Body of pancreas (tissue), 4 donors: ENCODE results near the gene NOL3. TPM values are rescaled to one million over a fixed set of nuclear protein-coding genes. Genes with fewer than 3 reads are reported as not detected.

Experiments used
- ATAC-seq: fragments of 150-250 bp; one replicate; pipeline ENCODE4 v1.9.1; 2016
- DNase-seq, 4 donors: peaks; one replicate each; pipeline ENCODE4 v3.0.0-alpha.2; 2019
- H3K27ac ChIP-seq, 4 donors: fragments of 200-600 bp; sonication (generic); 1 replicate in 3 of 4; 2 replicates in 1 of 4; pipeline versions ENCODE4 v1.5.1 to v1.6.1; 2016 to 2019; ENCODE audit warnings: mild to moderate bottlenecking in 1 of 4, mixed read lengths in 1 of 4, moderate library complexity in 1 of 4
- H3K27me3 ChIP-seq, 2 donors: fragments of 200-600 bp; sonication (generic); one replicate each; pipeline ENCODE4 v1.6.0; 2016; ENCODE audit warnings: mild to moderate bottlenecking in 1 of 2
- H3K36me3 ChIP-seq, 2 donors: fragments of 200-600 bp; sonication (generic); replicated peaks in 1 of 2; 2 replicates each; pipeline ENCODE4 v1.5.1; 2016; ENCODE audit warnings: low read depth in 2 of 2; ENCODE audit not compliant: insufficient read depth in 1 of 2
- H3K4me1 ChIP-seq: fragments of 200-600 bp; sonication (generic); one replicate; pipeline ENCODE4 v1.6.0; 2016
- H3K4me3 ChIP-seq, 2 donors: fragments of 200-600 bp; sonication (generic); 1 replicate in 1 of 2; 2 replicates in 1 of 2; pipeline ENCODE4 v1.5.1; 2016 to 2019
- H3K9me3 ChIP-seq, 3 donors: fragments of 200-600 bp; sonication (generic); 1 replicate in 2 of 3; 2 replicates in 1 of 3; pipeline ENCODE4 v1.5.1; 2016
- POLR2A ChIP-seq, 3 donors: fragments of 450-650 bp; IDR thresholded peaks; one replicate each; pipeline ENCODE4 v1.6.1; 2016; ENCODE audit warnings: antibody characterized with exemption in 3 of 3, mild to moderate bottlenecking in 2 of 3
- WGBS, 2 donors: methylation state at CpG; one replicate each; pipeline ENCODE4 v1.1.5; 2017; 5-methylcytosine and 5-hydroxymethylcytosine counted together
- intact Hi-C: fragments of 100-400 bp; cut with DNase I; formaldehyde crosslinking; loops from one replicate; pipeline ENCODE4 v1.15.1; 2023
- total RNA-seq, 2 donors: library from RNA; depleted of rRNA; stranded (reverse); fragments of >200 nt; gene quantifications; one replicate each; pipeline ENCODE4 v1.1.0, GENCODE V29; 2016
- TF ChIP-seq, protein P1 (sequence below), 7 experiments: fragments of 450-650 bp in 4 of 7; fragments of 200-600 bp in 3 of 7; sonication (generic) in 3 of 7; IDR thresholded peaks; one replicate each; pipeline ENCODE4 v1.5.1; 2016 to 2019; ENCODE audit warnings: antibody characterized with exemption in 7 of 7

NOL3 gene
- total RNA-seq, 2 donors from 2014 or later: 51.1 to 78.8 TPM

DNA sequence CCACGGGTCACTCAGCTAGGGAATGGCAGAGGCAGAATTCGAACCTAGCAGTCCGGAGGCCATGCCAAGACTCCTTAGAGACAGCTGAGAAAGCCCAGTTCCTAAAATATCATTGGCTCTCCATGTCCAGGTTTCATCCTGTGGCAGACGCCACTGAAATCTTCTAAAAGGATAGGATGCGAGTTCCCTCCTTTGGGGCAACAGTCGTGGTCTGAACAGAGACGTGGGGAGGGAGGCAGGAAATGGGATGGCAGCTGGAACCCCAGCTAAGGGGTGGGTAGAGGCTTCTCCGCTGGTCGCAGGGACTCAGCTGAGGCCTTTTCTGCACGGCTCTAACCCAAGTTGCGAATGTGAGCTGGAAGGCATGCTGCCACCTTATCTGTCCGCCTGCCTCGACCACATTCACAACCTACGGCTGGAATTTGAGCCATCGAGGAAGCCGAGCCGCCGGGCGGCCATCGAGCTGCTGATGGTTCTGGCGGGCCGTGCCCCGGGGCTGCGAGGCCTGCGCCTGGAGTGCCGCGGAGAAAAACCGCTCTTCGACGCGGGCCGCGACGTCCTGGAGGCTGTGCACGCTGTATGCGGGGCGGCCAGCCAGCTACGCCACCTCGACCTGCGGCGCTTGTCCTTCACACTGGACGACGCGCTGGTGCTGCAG, 7.7 kb upstream of the NOL3 start:
- intact Hi-C loops: no loop called here
- Histone ChIP-seq H3K36me3 (no peaks in the 10 kb centered on the region), H3K9me3 (no peaks in the 10 kb centered on the region), H3K27ac (no peak overlapping the region), H3K4me3 (no peak overlapping the region), H3K27me3 (no peaks in the 10 kb centered on the region), H3K4me1 (peaks cover 63% of the 10 kb centered on the region)
- ATAC-seq (no peak), DNase-seq (peak in 2 of 4 donors; percentile 13 to 15)
- 53 to 79% methylated on average over 11 to 39 of the region's 44 CpGs for WGBS, 2 donors
- no peak for TF ChIP-seq POLR2A (IDR thresholded peaks at IDR 0.05)
- TF ChIP-seq, protein P1, sequence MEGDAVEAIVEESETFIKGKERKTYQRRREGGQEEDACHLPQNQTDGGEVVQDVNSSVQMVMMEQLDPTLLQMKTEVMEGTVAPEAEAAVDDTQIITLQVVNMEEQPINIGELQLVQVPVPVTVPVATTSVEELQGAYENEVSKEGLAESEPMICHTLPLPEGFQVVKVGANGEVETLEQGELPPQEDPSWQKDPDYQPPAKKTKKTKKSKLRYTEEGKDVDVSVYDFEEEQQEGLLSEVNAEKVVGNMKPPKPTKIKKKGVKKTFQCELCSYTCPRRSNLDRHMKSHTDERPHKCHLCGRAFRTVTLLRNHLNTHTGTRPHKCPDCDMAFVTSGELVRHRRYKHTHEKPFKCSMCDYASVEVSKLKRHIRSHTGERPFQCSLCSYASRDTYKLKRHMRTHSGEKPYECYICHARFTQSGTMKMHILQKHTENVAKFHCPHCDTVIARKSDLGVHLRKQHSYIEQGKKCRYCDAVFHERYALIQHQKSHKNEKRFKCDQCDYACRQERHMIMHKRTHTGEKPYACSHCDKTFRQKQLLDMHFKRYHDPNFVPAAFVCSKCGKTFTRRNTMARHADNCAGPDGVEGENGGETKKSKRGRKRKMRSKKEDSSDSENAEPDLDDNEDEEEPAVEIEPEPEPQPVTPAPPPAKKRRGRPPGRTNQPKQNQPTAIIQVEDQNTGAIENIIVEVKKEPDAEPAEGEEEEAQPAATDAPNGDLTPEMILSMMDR (IDR thresholded peaks at IDR 0.05): no peak

DNA sequence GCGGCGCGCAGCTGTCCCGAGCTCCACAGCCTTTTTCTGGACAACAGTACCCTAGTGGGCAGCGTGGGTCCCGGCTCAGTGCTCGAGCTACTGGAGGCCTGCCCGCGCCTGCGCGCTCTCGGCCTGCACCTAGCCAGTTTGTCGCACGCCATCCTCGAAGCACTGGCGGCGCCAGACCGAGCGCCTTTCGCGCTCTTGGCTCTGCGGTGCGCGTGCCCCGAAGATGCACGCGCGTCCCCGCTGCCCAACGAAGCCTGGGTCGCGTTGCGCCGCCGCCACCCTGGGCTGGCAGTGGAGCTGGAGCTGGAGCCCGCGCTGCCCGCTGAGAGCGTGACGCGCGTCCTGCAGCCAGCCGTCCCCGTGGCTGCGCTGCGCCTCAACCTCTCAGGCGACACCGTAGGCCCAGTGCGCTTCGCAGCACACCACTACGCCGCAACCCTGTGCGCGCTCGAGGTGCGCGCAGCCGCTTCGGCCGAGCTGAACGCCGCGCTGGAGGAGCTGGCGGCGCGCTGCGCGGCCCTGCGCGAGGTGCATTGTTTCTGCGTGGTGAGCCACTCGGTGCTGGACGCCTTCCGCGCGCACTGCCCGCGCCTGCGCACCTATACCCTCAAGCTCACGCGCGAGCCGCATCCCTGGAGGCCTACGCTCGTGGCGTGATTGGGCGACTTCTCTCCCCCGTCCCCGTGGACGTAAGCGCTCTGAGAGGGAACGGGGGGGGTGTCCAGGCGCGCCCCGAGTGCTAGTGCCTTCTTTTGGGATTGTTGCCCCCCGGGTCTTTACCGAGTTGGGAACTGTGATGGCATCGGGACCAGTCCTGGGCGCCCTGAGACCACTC, 7.0 kb upstream of the NOL3 start:
- Histone ChIP-seq H3K9me3 (no peaks in the 10 kb centered on the region), H3K27me3 (no peaks in the 10 kb centered on the region), H3K4me3 (no peak overlapping the region), H3K27ac (peak overlapping the region in 2 of 4 donors; percentile 13 to 14), H3K4me1 (peaks cover 60% of the 10 kb centered on the region), H3K36me3 (no peaks in the 10 kb centered on the region)
- peak in 1 of 3 donors; percentile 4 for TF ChIP-seq POLR2A (IDR thresholded peaks at IDR 0.05)
- TF ChIP-seq, protein P1 (IDR thresholded peaks at IDR 0.05): no peak
- DNase-seq (peak in 1 of 4 donors; percentile 45), ATAC-seq (no peak)
- intact Hi-C loops: no loop called here
- 52 to 75% methylated on average over 8 to 95 of the region's 99 CpGs for WGBS, 2 donors

DNA sequence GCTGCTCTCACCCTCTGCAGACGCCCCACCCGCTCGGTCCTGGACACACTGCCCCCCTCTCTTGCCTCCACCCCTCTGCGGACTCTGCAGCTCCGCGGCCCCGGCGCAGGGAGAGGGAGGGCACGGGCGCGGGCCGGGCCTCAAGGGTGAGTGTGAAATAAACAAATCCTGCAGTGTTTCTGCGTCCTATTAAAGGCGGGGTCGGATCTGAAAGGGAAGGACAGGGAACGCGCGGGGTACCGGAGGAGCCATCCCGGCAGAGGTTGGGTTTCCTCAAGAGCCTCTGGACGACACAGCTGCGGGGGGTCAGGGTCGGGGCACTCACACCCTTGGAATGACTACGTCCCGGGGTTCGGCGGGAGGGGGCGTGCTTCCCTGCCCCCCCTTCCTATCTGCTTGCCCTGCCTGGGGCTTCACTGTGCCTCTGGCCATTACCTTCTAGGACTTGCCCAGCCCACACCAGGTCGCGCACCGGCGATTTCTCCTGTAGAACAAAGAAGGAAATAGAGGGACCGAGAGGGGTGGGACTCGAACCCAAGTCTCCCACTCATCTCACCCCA, 6.3 kb upstream of the NOL3 start:
- intact Hi-C loops: no loop called here
- no peaks in the 10 kb centered on the region for H3K9me3 ChIP-seq
- H3K36me3 ChIP-seq: no peaks in the 10 kb centered on the region
- DNase-seq (peak in 1 of 4 donors; percentile 12), ATAC-seq (no peak)
- H3K27me3 ChIP-seq: no peaks in the 10 kb centered on the region
- 27 to 55% methylated on average over 22 to 32 of the region's 34 CpGs for WGBS, 2 donors
- peak overlapping the region in 1 of 4 donors; percentile 13 for H3K27ac ChIP-seq
- H3K4me1 ChIP-seq: peaks cover 55% of the 10 kb centered on the region
- TF ChIP-seq, protein P1 (IDR thresholded peaks at IDR 0.05): no peak
- TF ChIP-seq POLR2A (IDR thresholded peaks at IDR 0.05): no peak
- H3K4me3 ChIP-seq: no peak overlapping the region

DNA sequence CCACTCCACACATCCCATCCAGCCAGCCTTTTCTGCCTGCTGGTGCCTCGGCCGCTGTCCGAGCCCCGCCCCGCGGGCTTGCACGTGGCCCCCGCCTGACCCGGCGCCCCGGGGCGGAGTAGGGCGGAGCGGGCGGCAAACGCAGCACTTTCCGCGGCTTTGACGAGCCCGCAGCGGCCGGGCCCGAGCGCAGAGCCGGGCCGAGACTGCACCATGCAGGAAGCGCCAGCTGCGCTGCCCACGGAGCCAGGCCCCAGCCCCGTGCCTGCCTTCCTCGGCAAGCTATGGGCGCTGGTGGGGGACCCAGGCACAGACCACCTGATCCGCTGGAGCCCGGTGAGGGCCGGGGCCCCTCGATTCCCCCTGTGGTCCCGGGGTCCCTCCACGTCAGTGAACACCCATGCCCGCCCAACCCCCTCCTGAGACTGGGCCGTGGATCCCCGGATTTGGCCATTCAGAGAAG, 5.7 kb upstream of the NOL3 start, which contains the start of gene HSF4:
Gene HSF4 (plus strand): TSS at position 147 of the 463 bp plus-strand sequence. CDS start 67 bp downstream, at position 214.
- WGBS, 2 donors: 2% methylated on average over 40 of the region's 41 CpGs; no CpG with 5 or more reads in 1 of the 2 donors
- no peaks in the 10 kb centered on the region for H3K27me3 ChIP-seq
- DNase-seq: peak in 3 of 4 donors; percentile 58 to 64 (median 62)
- intact Hi-C loops: no loop called here
- H3K9me3 ChIP-seq: no peaks in the 10 kb centered on the region
- peaks cover 58% of the 10 kb centered on the region for H3K4me1 ChIP-seq
- H3K4me3 ChIP-seq: no peak within 1 kb of the TSS
- no peaks in the 10 kb centered on the region for H3K36me3 ChIP-seq
- TF ChIP-seq POLR2A (IDR thresholded peaks at IDR 0.05): peak in 2 of 3 donors; percentile 11 to 29
- TF ChIP-seq, protein P1 (IDR thresholded peaks at IDR 0.05): no peak
- peak within 1 kb of the TSS in 2 of 4 donors; percentile 13 to 20 for H3K27ac ChIP-seq
- ATAC-seq: peak; percentile 10
